Activated CD8-positive, alpha-beta T cell treated with anti-CD3 and anti-CD28 coated beads, Interleukin-2, amount 10 ng/mL, durations not matched to agents 7 days and 5 days (primary cell): ENCODE data around the gene DCUN1D4. TPM values are rescaled to one million over a fixed set of nuclear protein-coding genes. Genes with fewer than 3 reads are reported as not detected.

Source experiments
- ATAC-seq: fragments of 150-1000 bp; cut with Tn5 transposase; one replicate; pipeline ENCODE4 v1.10.0; 2021; ENCODE audit warnings: moderate library complexity
- CTCF ChIA-PET: fragments of 350-600 bp; sonication (Branson Sonifier 250); formaldehyde crosslinking; loops from one replicate; lab custom pipeline; 2021; ENCODE audit warnings: antibody characterized with exemption; lab: Charles Lee
- POLR2A ChIA-PET: fragments of 350-600 bp; sonication (Branson Sonifier 250); formaldehyde crosslinking; loops from one replicate; lab custom pipeline; 2021; ENCODE audit warnings: antibody characterized with exemption; lab: Charles Lee
- DNase-seq: peaks from one replicate; pipeline ENCODE4 v3.0.0-alpha.2; 2020
- H3K27ac Mint-ChIP-seq: one replicate; pipeline ENCODE4 v1.8.0; 2021; ENCODE audit warnings: mild to moderate bottlenecking, mixed read lengths
- H3K27me3 Mint-ChIP-seq: one replicate; pipeline ENCODE4 v1.8.0; 2021; ENCODE audit warnings: low read depth, mixed read lengths
- H3K36me3 Mint-ChIP-seq: one replicate; pipeline ENCODE4 v1.8.0; 2021; ENCODE audit warnings: low read depth, mixed read lengths
- H3K4me1 Mint-ChIP-seq: one replicate; pipeline ENCODE4 v1.8.0; 2021; ENCODE audit warnings: low read depth, mixed read lengths
- H3K4me3 Mint-ChIP-seq: one replicate; pipeline ENCODE4 v1.8.0; 2021; ENCODE audit warnings: mild to moderate bottlenecking, mixed read lengths
- H3K9me3 Mint-ChIP-seq: one replicate; pipeline ENCODE4 v1.8.0; 2022; ENCODE audit warnings: mixed read lengths; ENCODE audit not compliant: insufficient read depth
- total RNA-seq, 2 experiments: library from RNA; stranded (reverse); gene quantifications; one replicate each; pipeline ENCODE4 v1.2.3, GENCODE V29; 2021

Gene DCUN1D4
- total RNA-seq, 2 experiments from 2014 or later: 31.9 to 34.9 TPM

DNA sequence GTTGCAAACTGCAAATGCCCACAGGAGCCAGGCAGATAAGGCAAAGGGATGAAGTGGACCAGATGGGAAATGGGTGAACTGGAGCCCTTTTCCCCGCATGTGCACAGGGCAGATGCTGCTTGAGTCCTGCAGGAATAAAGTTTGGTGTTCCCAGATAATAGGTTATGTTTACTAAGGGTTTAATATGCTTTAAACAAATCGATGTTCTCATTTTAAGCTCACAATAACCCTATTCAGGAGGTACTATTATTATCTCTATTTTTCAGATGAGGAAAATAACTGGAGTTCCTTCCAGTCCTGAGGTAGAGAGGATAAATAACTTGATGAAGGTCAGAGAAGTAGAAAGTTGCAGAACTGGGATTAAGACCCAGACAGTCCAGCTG, 99.9 kb downstream of the DCUN1D4 start:
- DNase-seq: no peak
- no peaks in the 10 kb centered on the region for H3K36me3 Mint-ChIP-seq
- CTCF ChIA-PET: no interaction called here
- no peaks in the 10 kb centered on the region for H3K9me3 Mint-ChIP-seq
- H3K27ac Mint-ChIP-seq: no peak overlapping the region
- no peaks in the 10 kb centered on the region for H3K4me1 Mint-ChIP-seq
- POLR2A ChIA-PET: no interaction called here
- ATAC-seq: no peak
- H3K27me3 Mint-ChIP-seq: no peaks in the 10 kb centered on the region
- H3K4me3 Mint-ChIP-seq: no peak overlapping the region

DNA sequence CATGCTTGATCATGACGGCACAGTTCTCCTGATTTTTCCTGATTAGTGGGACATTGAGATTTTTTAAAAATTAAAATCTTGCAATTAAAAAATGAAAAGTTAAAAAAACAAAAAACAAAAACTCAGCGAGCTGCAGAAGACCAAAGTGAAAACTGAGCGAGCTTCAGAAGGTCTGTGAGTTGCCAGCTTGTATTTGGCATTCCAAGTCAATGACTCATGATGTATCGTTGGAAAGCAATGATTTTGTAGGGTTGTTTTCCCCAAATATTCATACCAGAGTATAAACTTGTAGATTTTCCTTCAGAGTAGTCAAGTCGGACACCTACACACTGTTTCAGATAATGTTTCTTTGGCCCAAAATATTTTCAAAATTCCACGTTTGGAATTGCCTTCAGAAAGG, 100.3 kb downstream of the DCUN1D4 start:
- H3K4me3 Mint-ChIP-seq: no peak overlapping the region
- DNase-seq (no peak), ATAC-seq (no peak)
- no peaks in the 10 kb centered on the region for H3K4me1 Mint-ChIP-seq
- ChIA-PET CTCF (no interaction called here), POLR2A (no interaction called here)
- H3K36me3 Mint-ChIP-seq: no peaks in the 10 kb centered on the region
- no peaks in the 10 kb centered on the region for H3K27me3 Mint-ChIP-seq
- H3K27ac Mint-ChIP-seq: no peak overlapping the region
- H3K9me3 Mint-ChIP-seq: no peaks in the 10 kb centered on the region

DNA sequence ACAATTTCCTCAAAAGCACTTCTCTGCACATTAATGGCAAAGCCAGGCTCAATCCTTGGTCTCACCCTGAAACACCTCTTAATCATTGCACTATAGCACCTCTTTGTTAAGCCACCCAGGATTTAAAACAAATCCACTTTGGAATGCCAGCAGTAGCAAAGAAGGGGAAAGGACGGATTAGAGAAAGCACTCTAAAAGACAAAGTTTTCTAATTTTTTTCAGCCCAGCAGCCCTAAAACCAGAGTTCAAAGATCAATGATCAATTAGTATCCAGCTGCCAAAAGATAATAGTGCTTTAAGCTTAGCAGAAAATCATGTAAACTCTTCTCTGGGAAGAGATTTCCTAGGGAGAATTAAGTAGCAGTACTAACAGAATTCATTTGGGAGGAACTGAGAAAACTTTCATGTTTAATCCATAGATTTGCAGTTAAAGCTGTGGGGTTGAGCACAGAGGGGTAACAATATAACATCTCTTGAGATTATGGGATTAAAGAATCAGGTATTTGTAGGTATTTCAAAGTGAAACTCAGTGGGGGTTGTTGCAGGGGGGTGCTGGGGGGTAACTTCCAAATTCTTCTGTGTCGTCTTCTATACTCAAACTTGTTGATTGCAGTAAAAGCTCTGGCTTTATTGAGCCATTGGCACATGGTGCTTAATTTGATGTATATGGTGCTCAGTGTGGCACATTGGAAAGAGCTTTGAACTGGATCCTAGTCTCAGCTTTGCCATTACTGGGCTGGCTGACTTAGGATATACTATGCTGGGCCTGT, 115.4 kb downstream of the DCUN1D4 start:
- Mint-ChIP-seq H3K36me3 (no peaks in the 10 kb centered on the region), H3K4me1 (no peaks in the 10 kb centered on the region), H3K27ac (no peak overlapping the region), H3K4me3 (no peak overlapping the region), H3K27me3 (peaks cover 2% of the 10 kb centered on the region), H3K9me3 (no peaks in the 10 kb centered on the region)
- no peak for ATAC-seq
- CTCF ChIA-PET: no interaction called here
- DNase-seq: no peak
- POLR2A ChIA-PET: no interaction called here

DNA sequence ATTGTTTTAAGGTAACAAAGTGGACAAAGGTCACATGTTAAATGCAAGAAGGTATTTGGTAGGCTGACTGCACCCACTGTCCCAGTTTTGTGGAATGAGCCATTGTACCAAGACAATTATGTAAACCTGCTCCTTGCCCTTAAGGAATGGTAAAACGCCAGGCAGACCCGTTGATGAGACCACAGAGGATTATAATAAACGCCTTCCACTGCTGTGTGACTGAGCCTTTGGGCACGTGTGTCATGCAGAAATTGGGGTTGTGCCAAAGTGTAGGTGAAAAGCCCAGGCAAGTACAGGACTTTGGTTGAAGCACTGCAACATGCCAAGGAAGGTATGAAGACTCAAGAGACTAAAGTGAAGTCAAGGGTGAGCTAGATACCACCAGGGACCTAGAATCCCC, 117.5 kb downstream of the DCUN1D4 start:
- H3K27me3 Mint-ChIP-seq: peaks cover 4% of the 10 kb centered on the region
- no peak overlapping the region for H3K4me3 Mint-ChIP-seq
- no peak overlapping the region for H3K27ac Mint-ChIP-seq
- no peak for ATAC-seq
- H3K36me3 Mint-ChIP-seq: no peaks in the 10 kb centered on the region
- no peaks in the 10 kb centered on the region for H3K4me1 Mint-ChIP-seq
- DNase-seq: no peak
- H3K9me3 Mint-ChIP-seq: no peaks in the 10 kb centered on the region
- ChIA-PET POLR2A (no interaction called here), CTCF (no interaction called here)

DNA sequence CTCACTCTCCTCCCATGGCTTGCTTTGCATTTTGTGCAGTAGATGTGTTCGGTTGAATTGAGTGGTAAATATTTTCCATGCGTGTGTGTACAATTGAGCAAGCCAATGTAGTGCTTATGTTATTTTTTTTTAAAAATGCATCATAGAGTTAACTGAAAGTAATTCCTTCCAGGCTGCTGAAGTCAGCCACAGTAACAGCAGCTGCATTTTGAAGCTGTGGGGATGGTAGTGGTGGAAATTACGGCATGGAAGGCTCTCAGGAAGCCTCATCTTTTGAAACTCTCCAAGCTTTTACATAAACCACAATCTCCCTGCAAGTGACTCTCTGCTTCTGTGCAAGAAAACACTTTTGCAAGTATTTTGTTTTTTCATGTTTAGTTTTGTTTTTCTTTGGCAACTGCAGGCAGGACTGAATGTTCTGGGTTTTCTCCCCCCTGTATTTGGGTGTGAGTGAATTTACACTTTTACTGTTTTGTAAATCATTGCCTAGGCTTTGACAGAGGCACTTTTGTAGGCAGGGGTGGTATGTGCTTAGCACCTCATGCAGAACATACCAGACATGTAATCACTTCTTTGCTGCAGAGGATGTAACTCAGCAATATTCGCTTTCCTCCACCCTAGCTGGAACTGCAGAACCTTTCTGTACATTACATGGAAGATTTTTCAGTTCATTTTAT, 121.0 kb downstream of the DCUN1D4 start:
- DNase-seq: no peak
- no peaks in the 10 kb centered on the region for H3K36me3 Mint-ChIP-seq
- ChIA-PET POLR2A (no interaction called here), CTCF (no interaction called here)
- ATAC-seq: no peak
- H3K27me3 Mint-ChIP-seq: peaks cover 2% of the 10 kb centered on the region
- H3K4me1 Mint-ChIP-seq: no peaks in the 10 kb centered on the region
- no peak overlapping the region for H3K4me3 Mint-ChIP-seq
- H3K9me3 Mint-ChIP-seq: no peaks in the 10 kb centered on the region
- no peak overlapping the region for H3K27ac Mint-ChIP-seq

DNA sequence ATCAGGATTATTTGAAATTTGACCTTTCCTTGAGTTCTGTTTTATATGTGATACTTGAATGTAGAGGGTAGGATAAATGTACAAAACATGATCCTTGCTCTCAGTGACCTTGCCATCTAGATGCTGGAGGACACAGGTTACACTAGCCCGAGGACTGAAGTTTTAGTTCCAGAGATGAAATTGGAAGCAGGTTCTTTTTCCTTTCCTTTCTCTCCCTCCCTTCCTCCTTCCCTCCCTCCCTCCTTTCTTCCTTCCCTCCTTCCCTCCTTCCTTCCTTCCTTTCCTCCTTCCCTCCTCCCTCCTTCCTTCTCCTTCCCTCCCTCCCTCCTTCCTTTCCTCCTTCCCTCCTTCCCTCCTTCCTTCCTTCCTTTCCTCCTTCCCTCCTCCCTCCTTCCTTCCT, 122.9 kb downstream of the DCUN1D4 start:
- DNase-seq: no peak
- no peaks in the 10 kb centered on the region for H3K9me3 Mint-ChIP-seq
- POLR2A ChIA-PET: no interaction called here
- H3K36me3 Mint-ChIP-seq: no peaks in the 10 kb centered on the region
- no peak overlapping the region for H3K27ac Mint-ChIP-seq
- H3K4me1 Mint-ChIP-seq: no peaks in the 10 kb centered on the region
- CTCF ChIA-PET: no interaction called here
- no peak overlapping the region for H3K4me3 Mint-ChIP-seq
- H3K27me3 Mint-ChIP-seq: peaks cover 6% of the 10 kb centered on the region
- ATAC-seq: no peak

Other genes with a start within 250 kb of the DCUN1D4 start
- under 1 TPM; 0.08 to 0.13 TPM for gene LRRC66, start 177.2 kb downstream of the DCUN1D4 start, total RNA-seq
- gene SGCB, start 195.1 kb downstream of the DCUN1D4 start, total RNA-seq: 10 to 100 TPM in 1 of 2 experiments, 1 to 10 TPM in 1; 8.1 to 13.0 TPM
- under 1 TPM; 0.26 to 0.34 TPM for gene SPATA18, start 208.2 kb downstream of the DCUN1D4 start, total RNA-seq